ENCODE results near the gene TTC13. TPM values are rescaled to one million over a fixed set of nuclear protein-coding genes. Genes with fewer than 3 reads are reported as not detected.

Gene TTC13
- total RNA-seq, 1 donor from 2014 or later, result 23.8 TPM

- H3K4me3 Mint-ChIP-seq, result no peak overlapping the region
- no peaks in the 10 kb centered on the region for H3K4me1 Mint-ChIP-seq
- H3K27ac Mint-ChIP-seq, result no peak overlapping the region
- no peak for DNase-seq
- peaks cover 40% of the 10 kb centered on the region for H3K27me3 Mint-ChIP-seq
- intact Hi-C loops (cut with micrococcal nuclease), result no loop called here
- H3K9me3 Mint-ChIP-seq, result no peaks in the 10 kb centered on the region
- H3K36me3 Mint-ChIP-seq (ENCODE audit: low read depth), result no peaks in the 10 kb centered on the region
These were observed 100.6 kb downstream of the TTC13 start for GRCh38 chr1:230877924-230878590.

- H3K4me3 Mint-ChIP-seq, result no peak overlapping the region
- DNase-seq, result no peak
- intact Hi-C loops (cut with micrococcal nuclease), result no loop called here
- no peaks in the 10 kb centered on the region for H3K36me3 Mint-ChIP-seq (ENCODE audit: low read depth)
- H3K27ac Mint-ChIP-seq, result no peak overlapping the region
- H3K9me3 Mint-ChIP-seq, result no peaks in the 10 kb centered on the region
- no peaks in the 10 kb centered on the region for H3K4me1 Mint-ChIP-seq
- peaks cover 40% of the 10 kb centered on the region for H3K27me3 Mint-ChIP-seq
These were observed 101.3 kb downstream of the TTC13 start for GRCh38 chr1:230877146-230877923.

- no peak overlapping the region for H3K4me3 Mint-ChIP-seq
- no peaks in the 10 kb centered on the region for H3K36me3 Mint-ChIP-seq (ENCODE audit: low read depth)
- peaks cover 45% of the 10 kb centered on the region for H3K27me3 Mint-ChIP-seq
- no peak for DNase-seq
- H3K4me1 Mint-ChIP-seq, result no peaks in the 10 kb centered on the region
- H3K9me3 Mint-ChIP-seq, result no peaks in the 10 kb centered on the region
- intact Hi-C loops (cut with micrococcal nuclease), result no loop called here
- no peak overlapping the region for H3K27ac Mint-ChIP-seq
These were observed 102.0 kb downstream of the TTC13 start for GRCh38 chr1:230876660-230877059.

GRCh38 chr1:230875370-230875769 is 103.3 kb downstream of the TTC13 start:
- Mint-ChIP-seq H3K9me3 (no peaks in the 10 kb centered on the region), H3K36me3 (ENCODE audit: low read depth) (no peaks in the 10 kb centered on the region), H3K27me3 (peaks cover 38% of the 10 kb centered on the region), H3K4me3 (no peak overlapping the region), H3K27ac (no peak overlapping the region), H3K4me1 (no peaks in the 10 kb centered on the region)
- intact Hi-C loops (cut with micrococcal nuclease), result no loop called here
- no peak for DNase-seq

- intact Hi-C loops (cut with micrococcal nuclease), result no loop called here
These were observed 107.7 kb downstream of the TTC13 start for GRCh38 chr1:230870916-230871315.

GRCh38 chr1:230869500-230869899 is 109.2 kb downstream of the TTC13 start:
- Mint-ChIP-seq H3K9me3 (no peaks in the 10 kb centered on the region), H3K27me3 (peaks cover 35% of the 10 kb centered on the region), H3K36me3 (ENCODE audit: low read depth) (no peaks in the 10 kb centered on the region), H3K27ac (no peak overlapping the region), H3K4me3 (peak overlapping the region; percentile 50), H3K4me1 (peaks cover 23% of the 10 kb centered on the region)
- no peak for DNase-seq
- intact Hi-C loops (cut with micrococcal nuclease), result loop anchor here (2.0 to 10.0 kb wide), 6 partner anchors 115 to 658 kb away; partner anchors contain the start of genes COG2, EGLN1, FAM89A and TSNAX

More at GRCh38 chr1:230870916-230871315, 107.7 kb downstream of the TTC13 start:
- no peak for DNase-seq
- Mint-ChIP-seq H3K4me1 (peaks cover 23% of the 10 kb centered on the region), H3K27me3 (peaks cover 41% of the 10 kb centered on the region), H3K36me3 (ENCODE audit: low read depth) (no peaks in the 10 kb centered on the region), H3K9me3 (no peaks in the 10 kb centered on the region), H3K27ac (no peak overlapping the region), H3K4me3 (no peak overlapping the region)

- Mint-ChIP-seq H3K9me3 (no peaks in the 10 kb centered on the region), H3K4me3 (peak overlapping the region; percentile 86), H3K27ac (peak overlapping the region; percentile 84), H3K27me3 (peaks cover 35% of the 10 kb centered on the region), H3K4me1 (peaks cover 26% of the 10 kb centered on the region), H3K36me3 (ENCODE audit: low read depth) (no peaks in the 10 kb centered on the region)
- no peak for DNase-seq
- intact Hi-C loops (cut with micrococcal nuclease), result loop anchor here (1.0 to 10.0 kb wide), 7 partner anchors 110 to 658 kb away; partner anchors contain the start of genes ARV1, COG2, EGLN1 and FAM89A
These were observed 109.8 kb downstream of the TTC13 start for GRCh38 chr1:230868736-230869385.

- peak; percentile 91 for DNase-seq
- Mint-ChIP-seq H3K4me3 (peak within 1 kb of the TSS; percentile 89), H3K9me3 (no peaks in the 10 kb centered on the region), H3K4me1 (peaks cover 31% of the 10 kb centered on the region), H3K27ac (peak within 1 kb of the TSS; percentile 84), H3K36me3 (ENCODE audit: low read depth) (peaks cover 3% of the 10 kb centered on the region), H3K27me3 (peaks cover 35% of the 10 kb centered on the region)
- intact Hi-C loops (cut with micrococcal nuclease), result loop anchor here (1.0 to 10.0 kb wide), 7 partner anchors 111 to 659 kb away; partner anchors contain the start of genes ARV1, COG2, EGLN1 and FAM89A
These were observed 110.5 kb downstream of the TTC13 start, which contains the start of gene C1orf198 for GRCh38 chr1:230867903-230868735. Gene C1orf198, minus strand, starts transcription at chr1:230868521. Its CDS starts 9 bp downstream, at chr1:230868512.

GRCh38 chr1:230867101-230867902 is 111.4 kb downstream of the TTC13 start:
- Mint-ChIP-seq H3K4me1 (peaks cover 38% of the 10 kb centered on the region), H3K27me3 (peaks cover 35% of the 10 kb centered on the region), H3K9me3 (no peaks in the 10 kb centered on the region), H3K27ac (peak overlapping the region; percentile 57), H3K4me3 (peak overlapping the region; percentile 89), H3K36me3 (ENCODE audit: low read depth) (peaks cover 3% of the 10 kb centered on the region)
- peak; percentile 63 for DNase-seq
- intact Hi-C loops (cut with micrococcal nuclease), result loop anchor here (5.0 to 10.0 kb wide), 4 partner anchors 113 to 660 kb away; partner anchors contain the start of genes EGLN1 and TSNAX

GRCh38 chr1:230866171-230867070 is 112.2 kb downstream of the TTC13 start:
- peaks cover 38% of the 10 kb centered on the region for H3K4me1 Mint-ChIP-seq
- H3K9me3 Mint-ChIP-seq, result no peaks in the 10 kb centered on the region
- no peak for DNase-seq
- intact Hi-C loops (cut with micrococcal nuclease), result loop anchor here (5.0 to 10.0 kb wide), 4 partner anchors 112 to 661 kb away; partner anchors contain the start of genes EGLN1 and TSNAX
- peak overlapping the region; percentile 89 for H3K4me3 Mint-ChIP-seq
- H3K27ac Mint-ChIP-seq, result peak overlapping the region; percentile 14
- H3K36me3 Mint-ChIP-seq (ENCODE audit: low read depth), result peaks cover 3% of the 10 kb centered on the region
- H3K27me3 Mint-ChIP-seq, result peaks cover 29% of the 10 kb centered on the region

GRCh38 chr1:230865062-230865817 is 113.4 kb downstream of the TTC13 start:
- Mint-ChIP-seq H3K27me3 (peaks cover 25% of the 10 kb centered on the region), H3K27ac (no peak overlapping the region), H3K4me3 (no peak overlapping the region), H3K4me1 (peaks cover 43% of the 10 kb centered on the region), H3K36me3 (ENCODE audit: low read depth) (peaks cover 4% of the 10 kb centered on the region), H3K9me3 (peaks cover 3% of the 10 kb centered on the region)
- intact Hi-C loops (cut with micrococcal nuclease), result loop anchor here (5.0 to 10.0 kb wide), 4 partner anchors 110 to 662 kb away; partner anchors contain the start of genes EGLN1 and TSNAX
- DNase-seq, result no peak

Data from activated CD4-positive, alpha-beta T cell treated with anti-CD3 and anti-CD28 coated beads, Interleukin-2, amount 10 ng/mL, durations not matched to agents 24 days and 14 days (primary cell).